Spleen (tissue), 11 donors: ENCODE measurements around the gene DAW1. TPM values are rescaled to one million over a fixed set of nuclear protein-coding genes. Genes with fewer than 3 reads are reported as not detected.

Experiments used
- DNase-seq: peaks from one replicate; pipeline ENCODE4 v3.0.0-alpha.2; 2020
- H3K27ac ChIP-seq, 8 donors: fragments of 200-600 bp; sonication (generic) in 7 of 8; 1 replicate in 4 of 8; 2 replicates in 4 of 8; pipeline versions ENCODE4 v1.5.0 to v1.8.0; 2016 to 2021; ENCODE audit warnings: inconsistent platforms in 4 of 8, mild to moderate bottlenecking in 4 of 8, moderate library complexity in 1 of 8
- H3K27me3 ChIP-seq, 7 donors: fragments of 200-600 bp; sonication (generic) in 6 of 7; replicated peaks in 1 of 7; 1 replicate in 4 of 7; 2 replicates in 3 of 7; pipeline versions ENCODE4 v1.5.0 to v1.8.0; 2016 to 2021; ENCODE audit warnings: inconsistent platforms in 3 of 7, mild to moderate bottlenecking in 1 of 7
- H3K36me3 ChIP-seq, 6 donors: fragments of 200-600 bp; sonication (generic) in 5 of 6; 1 replicate in 4 of 6; 2 replicates in 2 of 6; pipeline versions ENCODE4 v1.5.0 to v1.8.0; 2016 to 2021; ENCODE audit warnings: inconsistent platforms in 2 of 6
- H3K4me1 ChIP-seq, 6 donors: fragments of 200-600 bp; sonication (generic) in 5 of 6; 1 replicate in 3 of 6; 2 replicates in 3 of 6; pipeline versions ENCODE4 v1.5.0 to v1.8.0; 2016 to 2021; ENCODE audit warnings: inconsistent platforms in 3 of 6
- H3K4me3 ChIP-seq, 8 donors: fragments of 200-600 bp; sonication (generic) in 7 of 8; 1 replicate in 4 of 8; 2 replicates in 4 of 8; pipeline versions ENCODE4 v1.5.0 to v1.8.0; 2016 to 2021; ENCODE audit warnings: inconsistent platforms in 4 of 8, mild to moderate bottlenecking in 4 of 8, moderate library complexity in 2 of 8
- H3K9me3 ChIP-seq, 8 donors: fragments of 200-600 bp; sonication (generic) in 7 of 8; 1 replicate in 4 of 8; 2 replicates in 4 of 8; pipeline versions ENCODE4 v1.5.0 to v1.8.0; 2016 to 2021; ENCODE audit warnings: inconsistent platforms in 4 of 8
- CTCF ChIP-seq, 11 experiments: fragments of 200-600 bp in 7 of 11; fragments of 450-650 bp in 4 of 11; sonication (generic) in 4 of 11; IDR thresholded peaks in 8 of 11; conservative IDR thresholded peaks in 3 of 11; 1 replicate in 7 of 11; 2 replicates in 4 of 11; pipeline versions ENCODE4 v1.4.0 to v1.8.0; 2016 to 2021; ENCODE audit warnings: antibody characterized with exemption in 11 of 11, inconsistent platforms in 4 of 11, mild to moderate bottlenecking in 1 of 11
- POLR2A ChIP-seq, 3 donors: fragments of 450-650 bp; IDR thresholded peaks; one replicate each; pipeline ENCODE4 v1.5.1; 2017; ENCODE audit warnings: antibody characterized with exemption in 3 of 3, mild to moderate bottlenecking in 1 of 3
- POLR2AphosphoS5 ChIP-seq, 3 donors: sonication (generic); formaldehyde crosslinking; IDR thresholded peaks; one replicate each; pipeline ENCODE4 v1.5.1; 2017; ENCODE audit warnings: antibody characterized with exemption in 3 of 3
- WGBS, 5 donors: extraction: QIAGEN DNeasy Blood & Tissue Kit in 3 of 5; methylation state at CpG; one replicate each; pipeline versions ENCODE4 v1.1.5 to v1.1.7; 2013 to 2018; 5-methylcytosine and 5-hydroxymethylcytosine counted together
- intact Hi-C: fragments of 100-400 bp; cut with DNase I; formaldehyde crosslinking; loops from one replicate; pipeline ENCODE4 v1.15.0; 2023; ENCODE audit warnings: low total_unique reads
- polyA plus RNA-seq, 3 donors: library from polyadenylated mRNA; stranded (reverse); fragments of 200-250 nt; gene quantifications; one replicate each; pipeline ENCODE4 v1.2.1, GENCODE V29; 2013
- total RNA-seq, 7 donors: library from RNA; depleted of rRNA in 3 of 7; stranded (reverse); fragments of >200 nt in 3 of 7; fragmentation: NEBNext Ultra II Directional in 4 of 7; extraction: Animal tissue kit (Norgen Biotek cat#: 25700) in 4 of 7; gene quantifications; one replicate each; pipeline versions ENCODE4 v1.1.0 to v1.2.1, GENCODE V29; 2016 to 2021
- donor health status: healthy with polysubstance abuse.
- donor health status: DM: no; HTN: no; CAD: no; lungs with moderate emphysema.
- donor health status: DM: no; HTN: no; CAD: no.
- donor health status: Bipolar disorder and iron deficiency.
- donor health status: healthy.
- donor health status: DM: no; HTN: no; CAD: no.
- donor health status: DM: yes; HTN: yes; CAD: no.

The DAW1 gene
- total and polyA plus RNA-seq, 10 donors = 2.2 TPM; not detected in 9

GRCh38 chr2:227826019-227826521 lies 45.4 kb upstream of the DAW1 start:
- peaks cover 0 to 6% (median 0%) of the 10 kb centered on the region in 7 donors for H3K27me3 ChIP-seq
- H3K4me1 ChIP-seq = no peaks in the 10 kb centered on the region
- no peak for TF ChIP-seq POLR2A (IDR thresholded peaks at IDR 0.05)
- no peak for TF ChIP-seq POLR2AphosphoS5 (IDR thresholded peaks at IDR 0.05)
- TF ChIP-seq CTCF (IDR thresholded peaks at IDR 0.05 in 8 of 11, conservative IDR thresholded peaks at IDR 0.05 in 3 of 11) = no peak
- 67 to 75% (median 69%) methylated on average over 10 of the region's 10 CpGs for WGBS, 5 donors
- no peak overlapping the region for H3K27ac ChIP-seq
- no peak for DNase-seq
- H3K4me3 ChIP-seq = no peak overlapping the region
- no peaks in the 10 kb centered on the region for H3K9me3 ChIP-seq
- intact Hi-C loops = no loop called here
- H3K36me3 ChIP-seq = no peaks in the 10 kb centered on the region

- H3K27me3 ChIP-seq = peaks cover 0 to 2% (median 0%) of the 10 kb centered on the region in 7 donors
- TF ChIP-seq POLR2A (IDR thresholded peaks at IDR 0.05) (no peak), POLR2AphosphoS5 (IDR thresholded peaks at IDR 0.05) (no peak), CTCF (IDR thresholded peaks at IDR 0.05 in 8 of 11, conservative IDR thresholded peaks at IDR 0.05 in 3 of 11) (no peak)
- DNase-seq = no peak
- no peaks in the 10 kb centered on the region for H3K4me1 ChIP-seq
- H3K36me3 ChIP-seq = no peaks in the 10 kb centered on the region
- 15 to 51% (median 23%) methylated on average over 2 of the region's 2 CpGs for WGBS, 5 donors
- H3K27ac ChIP-seq = no peak overlapping the region
- no peak overlapping the region for H3K4me3 ChIP-seq
- H3K9me3 ChIP-seq = no peaks in the 10 kb centered on the region
- intact Hi-C loops = no loop called here
Measured at GRCh38 chr2:227826563-227826962, 44.9 kb upstream of the DAW1 start.

- WGBS, 5 donors = 69 to 87% (median 83%) methylated on average over 7 of the region's 7 CpGs
Measured at GRCh38 chr2:227827143-227827542, 44.3 kb upstream of the DAW1 start.

GRCh38 chr2:227828477-227828912 lies 42.9 kb upstream of the DAW1 start:
- Histone ChIP-seq H3K36me3 (no peaks in the 10 kb centered on the region), H3K9me3 (no peaks in the 10 kb centered on the region), H3K27ac (no peak overlapping the region), H3K4me3 (no peak overlapping the region), H3K4me1 (no peaks in the 10 kb centered on the region), H3K27me3 (no peaks in the 10 kb centered on the region)
- TF ChIP-seq CTCF (IDR thresholded peaks at IDR 0.05 in 8 of 11, conservative IDR thresholded peaks at IDR 0.05 in 3 of 11) (no peak), POLR2AphosphoS5 (IDR thresholded peaks at IDR 0.05) (no peak)
- no peak for DNase-seq
- intact Hi-C loops = no loop called here

More at GRCh38 chr2:227827143-227827542, 44.3 kb upstream of the DAW1 start:
- Histone ChIP-seq H3K27me3 (no peaks in the 10 kb centered on the region), H3K27ac (no peak overlapping the region), H3K4me3 (no peak overlapping the region), H3K4me1 (no peaks in the 10 kb centered on the region), H3K36me3 (no peaks in the 10 kb centered on the region), H3K9me3 (no peaks in the 10 kb centered on the region)
- TF ChIP-seq POLR2A (IDR thresholded peaks at IDR 0.05) = no peak
- TF ChIP-seq POLR2AphosphoS5 (IDR thresholded peaks at IDR 0.05) = no peak
- no peak for TF ChIP-seq CTCF (IDR thresholded peaks at IDR 0.05 in 8 of 11, conservative IDR thresholded peaks at IDR 0.05 in 3 of 11)
- intact Hi-C loops = no loop called here
- no peak for DNase-seq
